Tibial nerve (tissue), 4 donors: Measurements from ENCODE around the gene SUCLG2. TPM values are rescaled to one million over a fixed set of nuclear protein-coding genes. Genes with fewer than 3 reads are reported as not detected.

Experiments
- DNase-seq, 2 donors: peaks; one replicate each; pipeline ENCODE4 v3.0.0-alpha.2; 2019; ENCODE audit warnings: low spot score in 2 of 2
- H3K27ac ChIP-seq, 4 donors: fragments of 200-600 bp; sonication (generic) in 3 of 4; one replicate each; pipeline ENCODE4 v1.5.1; 2017 to 2019; ENCODE audit warnings: mild to moderate bottlenecking in 1 of 4
- H3K27me3 ChIP-seq, 2 donors: fragments of 200-600 bp; sonication (generic) in 1 of 2; one replicate each; pipeline versions ENCODE4 v1.5.1 to v1.6.0; 2017 to 2019
- H3K36me3 ChIP-seq, 3 donors: fragments of 200-600 bp; sonication (generic); one replicate each; pipeline ENCODE4 v1.5.1; 2018 to 2019
- H3K4me1 ChIP-seq, 4 donors: fragments of 200-600 bp; sonication (generic) in 3 of 4; one replicate each; pipeline ENCODE4 v1.5.1; 2017 to 2019
- H3K4me3 ChIP-seq, 4 donors: fragments of 200-600 bp; sonication (generic) in 3 of 4; one replicate each; pipeline ENCODE4 v1.5.1; 2017 to 2019; ENCODE audit warnings: mild to moderate bottlenecking in 1 of 4, moderate library complexity in 1 of 4
- H3K9me3 ChIP-seq, 4 donors: fragments of 200-600 bp; sonication (generic) in 3 of 4; one replicate each; pipeline ENCODE4 v1.5.1; 2017 to 2019
- CTCF ChIP-seq, 5 experiments: fragments of 200-600 bp in 3 of 5; fragments of 450-650 bp in 2 of 5; sonication (generic) in 3 of 5; IDR thresholded peaks; one replicate each; pipeline ENCODE4 v1.5.1; 2016 to 2019; ENCODE audit warnings: antibody characterized with exemption in 5 of 5, mild to moderate bottlenecking in 3 of 5, moderate library complexity in 2 of 5
- EP300 ChIP-seq, 2 donors: sonication (generic); formaldehyde crosslinking; IDR thresholded peaks; one replicate each; pipeline ENCODE4 v1.6.1; 2017; ENCODE audit warnings: antibody characterized with exemption in 2 of 2, mild to moderate bottlenecking in 1 of 2
- POLR2A ChIP-seq, 2 donors: fragments of 450-650 bp; IDR thresholded peaks; one replicate each; pipeline ENCODE4 v1.6.1; 2017; ENCODE audit warnings: antibody characterized with exemption in 2 of 2, mild to moderate bottlenecking in 2 of 2, moderate library complexity in 2 of 2
- WGBS, 2 donors: methylation state at CpG; one replicate each; pipeline ENCODE4 v1.1.5; 2018; 5-methylcytosine and 5-hydroxymethylcytosine counted together
- total RNA-seq, 4 donors: library from RNA; depleted of rRNA; stranded (reverse); fragments of >200 nt; gene quantifications; one replicate each; pipeline ENCODE4 v1.1.0, GENCODE V29; 2016

Gene SUCLG2
- total RNA-seq, 4 donors from 2014 or later = 28.0 to 52.8 (median 42.7) TPM

DNA sequence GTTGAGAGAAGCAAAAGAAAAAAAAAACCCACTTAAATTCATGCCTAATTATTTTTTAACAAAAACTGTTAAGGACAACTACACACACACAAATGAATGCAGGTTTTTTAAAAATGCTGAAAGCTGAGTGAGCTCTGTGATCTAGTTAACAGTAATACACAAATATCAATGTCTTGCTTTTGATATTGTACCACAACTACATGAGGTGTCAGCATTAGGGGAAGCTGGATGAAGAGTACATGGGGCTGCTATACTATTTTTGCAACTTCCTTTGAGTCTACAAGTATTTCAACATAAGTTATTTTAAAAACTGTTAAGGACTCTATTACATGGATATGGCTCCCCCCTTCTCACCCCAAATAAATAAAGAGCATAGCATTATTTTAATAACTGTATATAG, 44.7 kb downstream of the SUCLG2 start:
- Histone ChIP-seq H3K4me1 (no peaks in the 10 kb centered on the region), H3K4me3 (no peak overlapping the region), H3K27me3 (no peaks in the 10 kb centered on the region), H3K36me3 (peaks cover 0 to 55% (median 2%) of the 10 kb centered on the region in 3 donors), H3K9me3 (no peaks in the 10 kb centered on the region), H3K27ac (no peak overlapping the region)
- no peak for TF ChIP-seq POLR2A (IDR thresholded peaks at IDR 0.05)
- TF ChIP-seq CTCF (IDR thresholded peaks at IDR 0.05) = no peak
- TF ChIP-seq EP300 (IDR thresholded peaks at IDR 0.05) = no peak
- DNase-seq = no peak

DNA sequence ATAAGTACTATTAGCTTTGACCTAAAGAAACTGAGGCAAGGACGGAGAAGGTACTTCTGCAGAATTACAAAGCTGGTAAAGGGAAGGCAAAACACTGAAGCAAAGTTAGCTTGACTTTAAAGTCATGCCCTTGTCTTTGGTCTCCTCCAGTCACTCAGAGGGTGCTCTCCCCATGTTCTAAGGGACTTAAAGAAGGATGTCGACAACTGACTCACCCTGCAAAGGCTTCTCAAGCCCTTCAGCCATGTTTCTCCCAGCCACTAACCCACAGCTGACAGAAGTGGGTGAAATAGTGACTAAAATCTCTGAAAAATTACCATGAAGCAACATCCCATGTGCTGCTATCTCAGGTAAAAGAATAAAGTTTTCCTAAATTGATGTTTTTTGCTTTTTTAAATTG, 46.4 kb downstream of the SUCLG2 start:
- DNase-seq = no peak
- Histone ChIP-seq H3K4me1 (no peaks in the 10 kb centered on the region), H3K4me3 (no peak overlapping the region), H3K36me3 (peaks cover 0 to 55% (median 2%) of the 10 kb centered on the region in 3 donors), H3K9me3 (no peaks in the 10 kb centered on the region), H3K27ac (no peak overlapping the region), H3K27me3 (no peaks in the 10 kb centered on the region)
- 94 to 96% methylated on average over 2 of the region's 2 CpGs for WGBS, 2 donors
- TF ChIP-seq POLR2A (IDR thresholded peaks at IDR 0.05) (no peak), EP300 (IDR thresholded peaks at IDR 0.05) (no peak), CTCF (IDR thresholded peaks at IDR 0.05) (no peak)

- no peak overlapping the region for H3K27ac ChIP-seq
- no peaks in the 10 kb centered on the region for H3K9me3 ChIP-seq
- 27 to 33% methylated on average over 1 of the region's 1 CpG for WGBS, 2 donors
- peaks cover 0 to 50% (median 2%) of the 10 kb centered on the region in 3 donors for H3K36me3 ChIP-seq
- H3K4me3 ChIP-seq = no peak overlapping the region
- no peak for DNase-seq
- H3K27me3 ChIP-seq = no peaks in the 10 kb centered on the region
- no peak for TF ChIP-seq EP300 (IDR thresholded peaks at IDR 0.05)
- TF ChIP-seq CTCF (IDR thresholded peaks at IDR 0.05) = peak in 1 of 5 experiments; percentile 3
- TF ChIP-seq POLR2A (IDR thresholded peaks at IDR 0.05) = no peak
- H3K4me1 ChIP-seq = peaks cover 0 to 13% (median 0%) of the 10 kb centered on the region in 4 donors
Observed at GRCh38 chr3:67605377-67605776, 49.0 kb downstream of the SUCLG2 start.

DNA sequence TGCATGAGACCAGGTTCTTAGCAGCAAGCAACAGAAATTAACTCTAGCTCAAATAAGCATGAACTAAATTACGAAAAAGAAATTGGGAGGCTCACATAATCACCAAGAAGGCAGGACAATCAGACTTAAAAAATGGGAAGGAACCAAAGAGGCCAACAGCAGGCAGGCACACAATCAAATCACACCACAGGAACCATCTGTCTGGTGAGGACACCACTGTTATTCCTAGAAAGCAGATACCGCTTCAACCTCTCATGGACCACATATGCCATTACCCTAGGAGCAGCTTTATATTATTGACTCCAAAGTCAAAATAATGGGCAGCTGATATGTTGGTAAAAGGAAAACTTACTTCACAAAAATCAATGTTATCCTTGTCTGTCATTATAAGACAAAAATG, 51.6 kb downstream of the SUCLG2 start:
- DNase-seq = no peak
- TF ChIP-seq EP300 (IDR thresholded peaks at IDR 0.05) (no peak), POLR2A (IDR thresholded peaks at IDR 0.05) (no peak), CTCF (IDR thresholded peaks at IDR 0.05) (no peak)
- peaks cover 0 to 13% (median 0%) of the 10 kb centered on the region in 4 donors for H3K4me1 ChIP-seq
- no peaks in the 10 kb centered on the region for H3K27me3 ChIP-seq
- WGBS, 2 donors = 88 to 96% methylated on average over 2 of the region's 2 CpGs
- peaks cover 0 to 40% (median 0%) of the 10 kb centered on the region in 3 donors for H3K36me3 ChIP-seq
- no peaks in the 10 kb centered on the region for H3K9me3 ChIP-seq
- no peak overlapping the region for H3K4me3 ChIP-seq
- no peak overlapping the region for H3K27ac ChIP-seq

- Histone ChIP-seq H3K36me3 (peaks cover 0 to 40% (median 0%) of the 10 kb centered on the region in 3 donors), H3K4me1 (peaks cover 0 to 13% (median 0%) of the 10 kb centered on the region in 4 donors), H3K27ac (no peak overlapping the region), H3K4me3 (no peak overlapping the region), H3K27me3 (no peaks in the 10 kb centered on the region), H3K9me3 (no peaks in the 10 kb centered on the region)
- 95% methylated on average over 5 of the region's 5 CpGs for WGBS, 2 donors
- no peak for DNase-seq
- TF ChIP-seq POLR2A (IDR thresholded peaks at IDR 0.05) = no peak
- no peak for TF ChIP-seq CTCF (IDR thresholded peaks at IDR 0.05)
- no peak for TF ChIP-seq EP300 (IDR thresholded peaks at IDR 0.05)
Observed at GRCh38 chr3:67601919-67602608, 52.3 kb downstream of the SUCLG2 start.
